ENCODE measurements around the gene TCF21. TPM values are rescaled to one million over a fixed set of nuclear protein-coding genes. Genes with fewer than 3 reads are reported as not detected.

The TCF21 gene
- 1 to 10 TPM in 3 of 6 experiments, under 1 TPM in 3; 0.46 to 1.5 (median 0.99) TPM for total RNA-seq
- long read RNA-seq: 0 reads

- H3K4me3 ChIP-seq: peak within 1 kb of the TSS; percentile 10 to 39 (median 29)
- ATAC-seq: peak in 3 of 4 donors; percentile 34 to 54 (median 46)
- DNase-seq: no peak
Observed at GRCh38 chr6:133888929-133889556, at the start of gene TCF21. TCF21 (plus strand) TSS chr6:133889113; CDS start chr6:133889398, 285 bp downstream.

DNA sequence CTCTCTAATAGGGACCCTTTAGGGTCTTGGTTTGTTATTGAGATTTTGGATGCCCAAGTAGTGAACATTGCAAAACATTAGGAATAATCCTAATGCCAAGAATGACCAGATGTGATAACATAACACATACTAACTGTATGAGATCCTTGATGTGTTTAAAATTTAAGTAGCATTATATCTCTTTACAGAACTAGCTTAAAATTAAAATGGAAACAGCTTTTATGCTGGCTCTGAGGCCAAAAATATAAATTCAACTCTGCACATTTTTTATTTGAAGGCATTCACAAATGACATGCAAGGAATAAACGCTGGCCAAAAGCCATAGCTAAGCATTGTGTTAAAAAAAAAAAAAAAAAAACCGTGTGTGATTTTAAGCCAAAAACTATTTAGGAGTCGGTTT is 47.7 kb upstream of the TCF21 start:
- Histone ChIP-seq H3K27ac (no peak overlapping the region), H3K36me3 (no peaks in the 10 kb centered on the region), H3K27me3 (peaks cover 0 to 3% of the 10 kb centered on the region in 2 donors), H3K9me3 (no peaks in the 10 kb centered on the region), H3K4me1 (no peaks in the 10 kb centered on the region), H3K4me3 (no peak overlapping the region)
- ATAC-seq: no peak
- intact Hi-C loops (cut with DNase I): no loop called here
- 45% methylated on average over 3 of the region's 3 CpGs for WGBS (ENCODE audit: insufficient coverage, low coverage, low lambda C conversion rate, missing lambda C conversion rate)
- TF ChIP-seq, protein P1, sequence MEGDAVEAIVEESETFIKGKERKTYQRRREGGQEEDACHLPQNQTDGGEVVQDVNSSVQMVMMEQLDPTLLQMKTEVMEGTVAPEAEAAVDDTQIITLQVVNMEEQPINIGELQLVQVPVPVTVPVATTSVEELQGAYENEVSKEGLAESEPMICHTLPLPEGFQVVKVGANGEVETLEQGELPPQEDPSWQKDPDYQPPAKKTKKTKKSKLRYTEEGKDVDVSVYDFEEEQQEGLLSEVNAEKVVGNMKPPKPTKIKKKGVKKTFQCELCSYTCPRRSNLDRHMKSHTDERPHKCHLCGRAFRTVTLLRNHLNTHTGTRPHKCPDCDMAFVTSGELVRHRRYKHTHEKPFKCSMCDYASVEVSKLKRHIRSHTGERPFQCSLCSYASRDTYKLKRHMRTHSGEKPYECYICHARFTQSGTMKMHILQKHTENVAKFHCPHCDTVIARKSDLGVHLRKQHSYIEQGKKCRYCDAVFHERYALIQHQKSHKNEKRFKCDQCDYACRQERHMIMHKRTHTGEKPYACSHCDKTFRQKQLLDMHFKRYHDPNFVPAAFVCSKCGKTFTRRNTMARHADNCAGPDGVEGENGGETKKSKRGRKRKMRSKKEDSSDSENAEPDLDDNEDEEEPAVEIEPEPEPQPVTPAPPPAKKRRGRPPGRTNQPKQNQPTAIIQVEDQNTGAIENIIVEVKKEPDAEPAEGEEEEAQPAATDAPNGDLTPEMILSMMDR (IDR thresholded peaks at IDR 0.05): no peak
- no peak for DNase-seq

More at GRCh38 chr6:133888929-133889556, at the start of gene TCF21:
- Histone ChIP-seq H3K9me3 (no peaks in the 10 kb centered on the region), H3K4me1 (peaks cover 0 to 15% (median 2%) of the 10 kb centered on the region in 4 donors), H3K27ac (peak within 1 kb of the TSS; percentile 22 to 52 (median 50)), H3K36me3 (no peaks in the 10 kb centered on the region), H3K27me3 (peaks cover 23 to 34% of the 10 kb centered on the region in 2 donors)
- WGBS (ENCODE audit: insufficient coverage, low coverage, low lambda C conversion rate, missing lambda C conversion rate): 7% methylated on average over 16 of the region's 22 CpGs
- TF ChIP-seq, protein P1 (IDR thresholded peaks at IDR 0.05): no peak
- no peak for TF ChIP-seq POLR2A (IDR thresholded peaks at IDR 0.05)
- intact Hi-C loops (cut with DNase I): no loop called here

GRCh38 chr6:133843098-133843497 is 45.8 kb upstream of the TCF21 start:
- Histone ChIP-seq H3K27ac (no peak overlapping the region), H3K9me3 (no peaks in the 10 kb centered on the region), H3K4me3 (no peak overlapping the region), H3K4me1 (no peaks in the 10 kb centered on the region), H3K36me3 (no peaks in the 10 kb centered on the region), H3K27me3 (peaks cover 0 to 3% of the 10 kb centered on the region in 2 donors)
- WGBS (ENCODE audit: insufficient coverage, low coverage, low lambda C conversion rate, missing lambda C conversion rate): 78% methylated on average over 2 of the region's 2 CpGs
- ATAC-seq: no peak
- intact Hi-C loops (cut with DNase I): no loop called here
- TF ChIP-seq, protein P1 (IDR thresholded peaks at IDR 0.05): no peak
- no peak for TF ChIP-seq POLR2A (IDR thresholded peaks at IDR 0.05)
- DNase-seq: no peak

DNA sequence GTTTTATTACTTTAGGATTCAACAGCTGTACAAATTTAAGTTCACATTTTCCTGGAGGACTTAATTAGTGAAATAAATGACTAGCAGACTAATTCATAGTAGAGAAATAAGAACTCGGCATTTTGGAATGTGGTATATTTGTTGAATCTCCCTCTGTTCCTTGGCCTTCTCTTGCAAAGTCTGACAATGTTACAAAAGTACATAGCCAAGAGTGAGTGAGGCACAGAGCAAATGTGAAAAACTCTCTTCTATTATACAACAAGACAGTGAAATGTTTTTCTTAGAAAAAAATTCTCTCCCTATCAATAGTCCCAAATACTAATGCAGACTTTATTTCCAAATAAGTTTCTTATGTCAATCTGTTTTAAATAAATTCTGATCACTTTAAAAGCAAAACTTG is 44.2 kb upstream of the TCF21 start:
- no peak for ATAC-seq
- H3K36me3 ChIP-seq: no peaks in the 10 kb centered on the region
- H3K27ac ChIP-seq: no peak overlapping the region
- no peaks in the 10 kb centered on the region for H3K9me3 ChIP-seq
- H3K4me3 ChIP-seq: no peak overlapping the region
- peaks cover 0 to 3% of the 10 kb centered on the region in 2 donors for H3K27me3 ChIP-seq
- DNase-seq: no peak
- intact Hi-C loops (cut with DNase I): no loop called here
- TF ChIP-seq POLR2A (IDR thresholded peaks at IDR 0.05): no peak
- TF ChIP-seq, protein P1 (IDR thresholded peaks at IDR 0.05): no peak
- H3K4me1 ChIP-seq: no peaks in the 10 kb centered on the region
- 64% methylated on average over 1 of the region's 1 CpG for WGBS (ENCODE audit: insufficient coverage, low coverage, low lambda C conversion rate, missing lambda C conversion rate)

Measured in right lobe of liver (tissue), 6 donors.